Measurements from ENCODE around the gene NLK. TPM values are rescaled to one million over a fixed set of nuclear protein-coding genes. Genes with fewer than 3 reads are reported as not detected.

The NLK gene
- polyA plus RNA-seq, 1 donor from 2014 or later = 81.7 TPM

GRCh38 chr17:28216528-28216927, 174.1 kb downstream of the NLK start:
- H3K4me3 ChIP-seq (ENCODE audit: low read length) = no peak overlapping the region
- no peak overlapping the region for H3K9ac ChIP-seq (ENCODE audit: low read length)
- H3K27me3 ChIP-seq (ENCODE audit: insufficient read depth, low read depth, low read length) = no peaks in the 10 kb centered on the region
- no peak overlapping the region for H3K4me2 ChIP-seq (ENCODE audit: low read length)
- TF ChIP-seq RAD21 (conservative IDR thresholded peaks at IDR 0.05) = no peak
- TF ChIP-seq SMC3 (conservative IDR thresholded peaks at IDR 0.05; ENCODE audit: poor library complexity) = no peak
- TF ChIP-seq TAF1 (IDR thresholded peaks at IDR 0.05; ENCODE audit: low read depth) = no peak
- TF ChIP-seq MXI1 (conservative IDR thresholded peaks at IDR 0.05; ENCODE audit: poor library complexity, severe bottlenecking) = no peak
- no peak for TF ChIP-seq POLR2AphosphoS5 (IDR thresholded peaks at IDR 0.05)
- TF ChIP-seq, protein P1, sequence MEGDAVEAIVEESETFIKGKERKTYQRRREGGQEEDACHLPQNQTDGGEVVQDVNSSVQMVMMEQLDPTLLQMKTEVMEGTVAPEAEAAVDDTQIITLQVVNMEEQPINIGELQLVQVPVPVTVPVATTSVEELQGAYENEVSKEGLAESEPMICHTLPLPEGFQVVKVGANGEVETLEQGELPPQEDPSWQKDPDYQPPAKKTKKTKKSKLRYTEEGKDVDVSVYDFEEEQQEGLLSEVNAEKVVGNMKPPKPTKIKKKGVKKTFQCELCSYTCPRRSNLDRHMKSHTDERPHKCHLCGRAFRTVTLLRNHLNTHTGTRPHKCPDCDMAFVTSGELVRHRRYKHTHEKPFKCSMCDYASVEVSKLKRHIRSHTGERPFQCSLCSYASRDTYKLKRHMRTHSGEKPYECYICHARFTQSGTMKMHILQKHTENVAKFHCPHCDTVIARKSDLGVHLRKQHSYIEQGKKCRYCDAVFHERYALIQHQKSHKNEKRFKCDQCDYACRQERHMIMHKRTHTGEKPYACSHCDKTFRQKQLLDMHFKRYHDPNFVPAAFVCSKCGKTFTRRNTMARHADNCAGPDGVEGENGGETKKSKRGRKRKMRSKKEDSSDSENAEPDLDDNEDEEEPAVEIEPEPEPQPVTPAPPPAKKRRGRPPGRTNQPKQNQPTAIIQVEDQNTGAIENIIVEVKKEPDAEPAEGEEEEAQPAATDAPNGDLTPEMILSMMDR (IDR thresholded peaks at IDR 0.05; ENCODE audit: poor library complexity, severe bottlenecking) = no peak
- no peak for TF ChIP-seq EZH2 (IDR thresholded peaks at IDR 0.05; ENCODE audit: borderline replicate concordance, insufficient read depth, low read length, poor library complexity, severe bottlenecking)
- no peak for TF ChIP-seq REST (IDR thresholded peaks at IDR 0.05; ENCODE audit: borderline replicate concordance)
- TF ChIP-seq EP300 (conservative IDR thresholded peaks at IDR 0.05; ENCODE audit: poor library complexity, severe bottlenecking) = no peak
- no peak overlapping the region for H2AFZ ChIP-seq (ENCODE audit: low read depth, low read length)
- H3K79me2 ChIP-seq (replicated peaks; ENCODE audit: insufficient read depth, low read length) = no peaks in the 10 kb centered on the region
- no peaks in the 10 kb centered on the region for H3K9me2 ChIP-seq (ENCODE audit: insufficient read depth, low read length)
- no peaks in the 10 kb centered on the region for H3K9me3 ChIP-seq (ENCODE audit: low read length)
- H3K27ac ChIP-seq (ENCODE audit: low read length) = no peak overlapping the region
- no peaks in the 10 kb centered on the region for H4K20me1 ChIP-seq (ENCODE audit: insufficient read depth)
- no peaks in the 10 kb centered on the region for H3F3A ChIP-seq (ENCODE audit: insufficient read depth, low read length, poor library complexity, severe bottlenecking)
- H3K36me3 ChIP-seq (ENCODE audit: insufficient read depth, low read length) = no peaks in the 10 kb centered on the region

DNA sequence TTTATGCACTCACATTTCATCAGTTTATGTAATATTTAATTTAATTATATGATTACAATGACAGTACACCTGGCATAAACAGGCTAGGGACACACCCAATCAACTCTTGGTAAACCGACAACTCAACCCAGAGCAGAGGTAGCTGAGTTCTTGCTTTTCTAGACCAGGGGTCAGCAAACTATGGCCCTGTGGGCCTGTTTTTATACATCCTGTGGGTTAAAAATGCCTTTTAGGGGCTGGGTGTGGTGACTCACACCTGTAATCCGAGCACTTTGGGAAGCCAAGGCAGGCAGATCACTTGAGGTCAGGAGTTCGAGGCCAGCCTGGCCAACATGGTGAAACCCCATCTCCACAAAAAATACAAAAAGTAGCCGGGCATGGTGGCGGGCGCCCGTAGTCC, 177.3 kb downstream of the NLK start:
- Histone ChIP-seq H3K27me3 (ENCODE audit: insufficient read depth, low read depth, low read length) (no peaks in the 10 kb centered on the region), H3K9me2 (ENCODE audit: insufficient read depth, low read length) (no peaks in the 10 kb centered on the region), H4K20me1 (ENCODE audit: insufficient read depth) (no peaks in the 10 kb centered on the region), H2AFZ (ENCODE audit: low read depth, low read length) (no peak overlapping the region), H3F3A (ENCODE audit: insufficient read depth, low read length, poor library complexity, severe bottlenecking) (no peaks in the 10 kb centered on the region), H3K27ac (ENCODE audit: low read length) (no peak overlapping the region), H3K36me3 (ENCODE audit: insufficient read depth, low read length) (no peaks in the 10 kb centered on the region), H3K4me2 (ENCODE audit: low read length) (no peak overlapping the region), H3K9ac (ENCODE audit: low read length) (no peak overlapping the region), H3K9me3 (ENCODE audit: low read length) (no peaks in the 10 kb centered on the region), H3K4me3 (ENCODE audit: low read length) (no peak overlapping the region), H3K79me2 (replicated peaks; ENCODE audit: insufficient read depth, low read length) (no peaks in the 10 kb centered on the region)
- TF ChIP-seq SMC3 (conservative IDR thresholded peaks at IDR 0.05; ENCODE audit: poor library complexity) (no peak), RAD21 (conservative IDR thresholded peaks at IDR 0.05) (no peak), MXI1 (conservative IDR thresholded peaks at IDR 0.05; ENCODE audit: poor library complexity, severe bottlenecking) (no peak), POLR2AphosphoS5 (IDR thresholded peaks at IDR 0.05) (no peak), REST (IDR thresholded peaks at IDR 0.05; ENCODE audit: borderline replicate concordance) (no peak), TAF1 (IDR thresholded peaks at IDR 0.05; ENCODE audit: low read depth) (no peak), EZH2 (IDR thresholded peaks at IDR 0.05; ENCODE audit: borderline replicate concordance, insufficient read depth, low read length, poor library complexity, severe bottlenecking) (no peak), EP300 (conservative IDR thresholded peaks at IDR 0.05; ENCODE audit: poor library complexity, severe bottlenecking) (no peak)
- TF ChIP-seq, protein P1 (IDR thresholded peaks at IDR 0.05; ENCODE audit: poor library complexity, severe bottlenecking) = no peak

All from neural cell (in vitro differentiated cells).